D341Med (cell line): ENCODE results near the gene TAGLN3.
A peak's percentile ranks its signal among the peaks of the same experiment; 100 is the strongest.
"Not testable (repeated sequence)": the region's sequence is repeated elsewhere in the genome, so short reads cannot be mapped to it uniquely, and the experiment has no call there.

Experiments used
- DNase-seq: peaks from one replicate; pipeline ENCODE4 v3.0.0; 2012; ENCODE audit warnings: low spot score

The TAGLN3 gene

DNA sequence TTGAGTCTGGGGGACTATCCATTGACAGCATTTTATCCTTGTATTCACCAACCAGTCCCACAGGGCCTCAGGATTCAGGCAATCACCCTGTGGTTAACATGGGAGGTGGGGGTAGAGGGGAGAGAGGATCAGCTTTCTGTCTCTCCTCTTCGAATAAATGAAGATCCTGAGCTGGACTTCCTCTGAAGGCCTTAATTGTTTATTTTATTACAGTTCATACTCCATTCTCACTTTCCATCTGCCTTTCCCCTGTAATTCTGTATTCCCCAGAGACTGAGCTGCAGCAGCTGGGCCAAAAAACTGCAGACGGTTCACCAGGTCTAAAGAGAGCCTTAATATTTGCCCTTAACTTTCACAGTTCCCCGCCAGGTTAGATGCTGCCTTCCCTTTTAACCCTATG lies 11.9 kb downstream of the TAGLN3 start:
- DNase-seq = no peak

DNA sequence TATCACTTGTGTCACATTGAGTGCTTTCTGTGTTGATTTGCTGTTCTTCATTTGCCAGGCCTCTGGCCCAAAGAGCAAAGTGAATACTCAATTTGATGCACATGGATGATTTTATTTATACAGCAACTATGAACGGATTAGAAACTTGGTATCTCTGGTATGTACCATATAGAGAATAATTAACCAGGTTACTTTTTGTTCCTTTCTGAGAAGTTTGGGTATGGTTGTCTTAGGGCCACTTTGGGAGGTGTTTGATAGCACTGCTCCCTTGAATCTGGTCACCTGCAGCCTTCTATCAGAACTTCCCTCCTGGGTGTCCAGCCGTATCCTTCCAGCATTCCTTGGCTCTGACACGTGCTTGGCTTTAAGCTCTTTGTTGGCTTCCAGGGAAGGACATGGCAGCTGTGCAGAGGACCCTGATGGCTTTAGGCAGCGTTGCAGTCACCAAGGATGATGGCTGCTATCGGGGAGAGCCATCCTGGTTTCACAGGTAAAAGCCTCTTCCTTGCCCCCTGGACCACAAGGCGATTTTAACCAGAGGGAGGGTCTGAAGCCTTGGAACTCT lies 12.7 kb downstream of the TAGLN3 start:
- DNase-seq = no peak

DNA sequence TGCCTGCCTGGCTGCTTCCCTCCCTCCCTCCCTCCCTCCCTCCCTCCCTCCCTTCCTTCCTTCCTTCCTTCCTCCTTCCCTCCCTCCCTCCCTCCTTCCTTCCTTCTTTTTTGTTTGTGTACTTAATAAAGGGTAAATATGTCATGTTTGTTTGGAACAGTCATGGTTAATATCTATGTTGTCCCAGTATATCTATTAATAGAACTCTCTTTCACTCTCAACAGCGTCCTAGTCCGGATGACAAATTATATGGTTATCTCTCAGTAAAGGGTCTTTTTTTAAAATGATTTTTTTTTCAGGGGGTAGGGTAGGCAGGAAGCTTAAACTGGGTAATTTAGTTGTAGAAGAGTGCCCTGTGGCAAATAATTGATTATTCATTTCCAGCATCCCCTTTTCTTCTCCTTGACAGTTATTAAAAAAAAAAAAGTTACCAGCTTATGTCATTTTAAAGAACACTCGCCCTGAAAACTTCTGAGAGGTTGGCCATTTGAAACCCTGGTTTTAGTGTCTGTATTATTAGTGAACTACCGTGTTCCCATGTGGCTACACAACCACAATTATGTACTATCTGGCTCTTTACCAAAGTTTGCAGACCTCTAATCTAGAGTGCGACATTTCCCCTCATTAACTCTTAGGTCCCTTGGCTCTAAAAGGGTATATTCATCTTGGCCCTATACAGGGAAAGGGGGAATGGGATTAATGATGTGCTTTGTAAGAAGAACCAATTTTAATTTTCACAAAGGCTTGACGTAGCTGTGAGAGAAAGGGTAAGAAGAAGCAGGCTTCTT lies 13.7 kb downstream of the TAGLN3 start:
- no peak for DNase-seq

DNA sequence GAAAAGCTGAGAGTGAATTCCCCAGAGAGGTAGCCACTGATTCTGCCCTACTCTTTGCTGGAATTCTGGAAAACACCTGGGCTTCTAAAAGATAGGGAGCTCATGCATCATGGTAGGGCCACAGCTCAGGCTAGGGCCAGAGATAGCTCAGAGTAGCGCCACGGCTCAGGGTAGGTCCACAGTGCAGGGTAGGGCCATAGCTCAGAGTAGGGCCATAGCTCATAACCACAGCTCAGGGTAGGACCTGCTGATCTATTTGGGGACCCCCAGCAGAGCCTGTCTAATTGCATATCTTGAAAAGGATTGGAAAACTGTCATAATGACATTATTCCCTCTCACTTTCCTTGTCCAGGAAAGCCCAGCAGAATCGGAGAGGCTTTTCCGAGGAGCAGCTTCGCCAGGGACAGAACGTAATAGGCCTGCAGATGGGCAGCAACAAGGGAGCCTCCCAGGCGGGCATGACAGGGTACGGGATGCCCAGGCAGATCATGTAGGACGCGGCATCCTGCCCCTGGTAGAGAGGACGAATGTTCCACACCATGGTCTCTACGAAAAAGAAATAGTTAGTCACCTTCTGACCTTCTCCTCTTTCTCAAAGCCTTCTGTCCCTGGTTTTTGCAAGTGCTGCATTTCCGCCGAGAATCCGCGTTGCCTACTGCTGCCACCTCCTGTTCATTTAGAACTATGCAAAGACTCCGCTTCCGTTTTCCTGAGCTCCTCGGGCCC lies 14.5 kb downstream of the TAGLN3 start:
- peak; percentile 72 for DNase-seq

DNA sequence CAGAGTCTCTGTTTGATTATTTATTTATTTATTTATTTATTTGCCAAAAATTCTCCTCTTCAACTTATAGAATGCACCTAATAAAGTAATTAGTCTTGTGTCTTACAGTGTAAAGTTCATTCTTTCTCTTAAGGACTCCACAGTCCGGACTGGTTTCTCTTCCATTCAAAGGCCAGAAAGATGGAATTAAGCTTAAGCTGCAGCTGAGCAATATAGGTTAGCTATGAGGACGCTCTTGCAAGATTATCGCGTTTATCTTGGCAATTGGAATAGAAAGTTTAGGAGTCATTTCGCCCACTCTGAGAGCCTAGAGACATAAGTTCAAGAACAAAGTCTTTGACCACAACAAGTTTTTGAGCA lies 15.0 kb downstream of the TAGLN3 start:
- DNase-seq = no peak

DNA sequence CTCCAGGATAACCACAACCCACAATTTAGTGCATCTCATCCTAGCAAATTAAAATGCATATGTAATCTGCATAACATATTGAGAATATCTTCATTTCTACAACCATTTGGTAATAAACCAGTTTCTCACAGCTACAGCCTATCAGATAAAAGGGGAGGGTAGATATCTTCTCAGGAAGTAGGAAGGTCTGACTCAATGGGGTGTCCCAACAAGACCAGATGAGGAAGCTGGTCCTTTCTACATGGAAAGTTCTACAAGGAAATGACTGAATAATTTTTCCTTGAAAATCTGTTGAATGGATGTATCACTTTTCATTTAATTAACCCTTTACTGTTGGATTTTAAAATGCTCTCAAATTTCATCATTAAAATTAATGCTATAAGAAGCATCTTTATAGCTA lies 18.4 kb downstream of the TAGLN3 start:
- DNase-seq = no peak

DNA sequence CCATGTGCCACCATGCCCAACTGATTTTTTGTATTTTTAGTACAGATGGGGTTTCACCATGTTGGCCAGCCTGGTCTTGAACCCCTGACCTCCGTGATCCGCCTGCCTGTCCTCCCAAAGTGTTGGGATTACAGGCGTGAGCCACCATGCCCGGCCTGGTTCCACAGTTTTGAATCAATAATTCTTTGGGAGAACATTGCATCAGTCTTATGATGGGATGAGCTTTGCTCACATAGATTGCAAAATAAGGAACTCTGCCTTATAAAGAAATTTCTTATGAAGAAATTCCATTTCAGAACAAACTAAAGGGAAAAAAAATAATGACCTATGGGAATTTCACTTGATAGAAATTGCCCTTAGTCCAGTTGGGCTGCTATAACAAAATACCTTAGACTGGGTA lies 20.0 kb downstream of the TAGLN3 start:
- no peak for DNase-seq

DNA sequence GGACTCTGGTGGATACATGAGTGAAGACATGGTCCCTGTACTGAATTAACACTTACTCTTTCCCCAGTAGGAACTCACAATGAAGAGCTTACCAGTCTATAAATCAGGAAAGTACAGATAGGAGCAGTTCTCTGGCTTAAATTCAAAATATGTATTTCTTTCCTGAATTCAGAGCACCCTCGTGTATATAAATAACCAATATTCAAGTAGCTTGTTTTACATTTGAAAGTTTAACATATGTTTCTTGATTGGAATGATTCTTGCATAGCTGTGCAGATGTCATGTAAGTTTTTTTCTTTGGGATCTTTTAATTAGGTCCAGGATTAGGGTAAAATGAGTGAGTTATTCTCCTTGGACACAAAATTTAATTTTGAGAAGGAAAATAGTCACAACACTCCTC lies 21.0 kb downstream of the TAGLN3 start:
- no peak for DNase-seq

DNA sequence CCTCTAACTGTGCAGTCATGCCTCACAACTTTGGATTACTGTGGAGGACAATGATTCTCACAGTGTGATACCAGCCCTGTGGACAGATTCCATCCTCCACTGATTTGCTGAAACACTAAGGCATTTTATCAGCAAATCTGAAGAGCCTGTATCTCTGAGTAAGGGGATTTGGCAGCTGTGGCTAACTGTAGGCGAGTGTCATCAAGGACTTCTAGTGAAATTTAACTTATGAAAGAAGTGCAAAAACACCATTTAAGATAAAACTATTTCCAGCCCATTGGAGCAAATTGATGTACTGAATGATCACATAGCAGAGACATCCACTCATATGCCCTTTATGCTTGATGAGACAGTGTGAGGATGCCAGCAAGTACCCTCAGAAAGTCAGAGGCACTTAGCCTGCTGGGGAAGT lies 22.0 kb downstream of the TAGLN3 start:
- DNase-seq = no peak

DNA sequence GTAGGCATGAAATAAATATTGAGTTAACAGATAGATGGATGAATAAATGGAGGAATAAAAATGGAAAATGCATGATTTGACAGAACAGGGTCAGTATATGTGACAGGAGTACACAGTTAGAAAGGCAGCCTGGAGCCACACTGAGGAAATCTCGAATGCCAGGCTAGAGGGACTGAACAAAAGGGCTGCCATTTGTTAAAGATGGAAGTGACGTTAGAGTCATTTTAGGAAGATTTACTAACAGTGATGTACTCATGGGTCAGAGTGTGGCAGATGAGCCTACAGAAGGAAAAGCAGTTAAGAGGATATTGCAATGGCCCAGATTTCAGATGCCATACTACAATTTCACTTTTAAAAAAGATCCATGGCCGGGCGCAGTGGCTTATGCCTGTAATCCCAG lies 28.4 kb downstream of the TAGLN3 start:
- DNase-seq = no peak

DNA sequence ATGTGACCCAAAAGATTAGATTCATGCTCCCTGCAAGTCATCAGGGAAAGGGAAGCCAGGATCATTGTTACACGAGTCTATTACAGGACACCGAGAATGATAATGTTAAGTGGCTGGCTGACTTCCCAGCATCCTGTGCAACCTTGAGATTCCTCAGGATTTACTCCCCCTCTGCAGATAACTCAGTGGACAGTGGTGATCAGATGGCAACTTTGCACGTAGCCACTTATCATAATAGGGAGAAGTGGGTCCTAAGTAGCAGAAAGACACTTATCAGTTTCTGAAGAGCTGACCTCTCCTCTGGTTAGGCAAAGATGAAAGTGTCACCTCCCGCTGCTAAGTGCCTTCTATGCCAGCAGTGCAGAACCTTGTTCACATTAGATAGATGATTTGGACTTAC lies 29.1 kb downstream of the TAGLN3 start:
- no peak for DNase-seq

DNA sequence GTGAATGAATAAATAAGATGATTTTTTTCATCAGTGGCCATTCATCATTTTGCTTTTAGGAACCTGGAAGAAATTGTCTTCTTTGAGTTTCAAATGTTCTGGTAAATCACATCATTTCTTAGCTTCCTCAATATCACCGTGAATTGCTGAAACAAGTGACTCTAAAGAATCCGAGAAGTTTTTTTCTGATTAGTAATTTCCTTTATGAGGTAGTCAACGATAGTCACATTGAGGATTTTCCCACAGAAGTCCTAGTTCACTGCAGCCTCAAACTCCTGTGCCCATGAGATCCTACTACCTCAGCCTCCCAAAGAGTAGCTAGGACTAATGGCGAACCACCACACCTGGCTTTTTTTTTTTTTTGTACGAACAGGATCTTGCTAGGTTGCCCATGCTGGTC lies 32.2 kb downstream of the TAGLN3 start:
- no peak for DNase-seq

DNA sequence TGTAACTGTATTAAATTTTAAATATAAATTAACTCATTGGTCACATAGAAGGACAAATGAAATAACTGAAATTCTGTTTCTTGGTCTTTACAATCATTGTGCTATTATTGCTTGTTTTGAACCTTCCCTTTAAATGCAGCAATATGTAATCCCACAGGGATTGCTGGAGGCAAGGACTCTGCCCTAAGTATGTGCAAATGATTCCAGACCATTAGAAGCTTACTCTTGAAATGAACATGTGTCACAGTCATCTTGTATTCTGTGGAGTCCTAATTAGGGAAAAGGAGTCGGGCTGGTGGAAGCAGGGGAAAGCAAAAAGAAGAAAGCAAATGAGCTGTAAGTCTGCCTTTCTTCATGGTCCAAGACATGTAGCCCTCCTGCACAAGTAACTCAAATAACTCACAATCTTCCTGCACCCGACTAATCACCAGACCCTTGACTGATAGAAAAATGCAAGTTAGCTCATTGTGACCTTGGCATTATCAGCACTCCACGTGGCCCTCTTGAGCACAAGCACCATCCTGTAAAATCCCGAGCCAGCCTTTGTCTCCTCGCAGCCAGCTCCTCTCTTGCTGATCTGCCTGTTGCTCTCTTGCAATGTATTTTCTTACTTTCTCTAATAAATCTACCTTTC lies 33.5 kb downstream of the TAGLN3 start:
- no peak for DNase-seq

DNA sequence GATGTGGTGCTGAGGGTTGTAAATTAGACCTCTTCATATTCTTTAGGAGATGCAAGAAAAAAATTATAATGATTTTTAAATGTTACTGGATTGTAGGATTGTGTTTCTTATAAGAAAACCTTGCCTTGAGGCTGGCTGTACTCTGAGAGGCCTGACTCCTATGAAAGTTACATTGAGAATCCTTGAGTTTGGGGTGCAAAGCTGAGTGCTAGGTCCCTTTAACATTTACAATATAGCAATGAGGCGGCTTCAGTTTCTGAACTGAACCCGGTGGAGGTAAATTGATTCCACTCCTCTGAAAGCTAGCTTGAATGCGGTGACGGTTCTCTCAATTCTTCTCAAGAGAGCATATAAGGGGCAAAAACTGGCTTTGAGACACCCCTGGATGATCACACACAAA lies 35.7 kb downstream of the TAGLN3 start, which contains the start of gene TMPRSS7:
Gene TMPRSS7 (plus strand): TSS at position 301 of the 400 bp plus-strand sequence. CDS start 110 bp downstream, outside the sequence.
- DNase-seq = no peak

DNA sequence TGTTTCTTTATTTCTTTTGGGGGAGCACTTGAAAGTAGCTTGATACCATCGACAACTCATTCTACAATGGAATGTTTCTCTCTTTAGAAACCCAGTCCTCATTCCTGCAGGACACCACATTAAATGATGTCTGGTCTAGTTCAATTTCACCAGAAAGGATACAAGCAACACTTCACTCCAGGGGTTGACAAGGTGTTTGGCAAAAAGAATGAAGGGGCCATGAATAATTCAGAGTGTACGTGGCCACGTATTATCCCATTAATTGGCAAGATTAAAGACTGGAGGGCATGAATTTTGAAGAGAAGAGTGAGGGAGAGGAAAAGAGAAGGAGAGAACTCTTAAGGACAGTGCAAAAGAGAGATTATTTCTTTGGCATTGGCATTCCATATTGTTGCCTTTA lies 36.5 kb downstream of the TAGLN3 start:
- DNase-seq = no peak

DNA sequence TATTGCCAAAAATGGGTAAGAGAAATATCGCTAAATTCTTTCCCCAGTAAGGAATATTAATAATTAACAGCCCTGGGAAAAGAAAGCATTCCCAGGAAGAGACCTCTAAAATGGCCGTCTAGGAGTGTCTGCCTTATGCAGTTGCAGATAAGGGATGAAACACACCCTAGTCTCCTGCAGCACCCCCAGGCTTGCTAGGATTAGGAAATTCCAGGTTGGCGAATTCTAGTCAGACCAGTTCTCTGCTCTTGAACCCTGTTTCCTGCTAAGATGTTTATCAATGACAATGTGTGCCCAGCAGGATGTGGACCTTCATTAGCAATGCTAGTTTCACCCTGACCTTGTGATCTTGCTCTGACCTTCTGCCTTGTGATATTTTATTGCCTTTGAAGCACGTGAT lies 38.5 kb downstream of the TAGLN3 start:
- not testable (repeated sequence) for DNase-seq

DNA sequence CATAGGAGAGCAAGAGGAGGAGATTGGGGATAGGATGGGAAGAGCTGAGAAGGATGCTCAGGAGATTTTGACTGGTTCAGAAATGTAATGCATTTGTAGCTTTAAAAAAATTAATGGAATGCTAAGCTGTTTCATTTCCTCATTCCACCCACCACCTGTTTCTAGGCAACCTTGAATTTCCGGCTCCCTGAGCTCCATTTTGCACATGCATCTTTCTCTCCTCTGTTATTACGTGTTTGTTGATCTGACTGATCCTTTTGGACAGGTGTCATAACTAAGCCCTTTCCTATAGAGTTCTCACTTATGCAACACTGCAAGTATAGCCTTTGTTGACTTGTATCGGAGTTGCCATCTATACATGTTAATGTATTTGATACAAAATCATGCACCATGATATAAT lies 40.1 kb downstream of the TAGLN3 start:
- DNase-seq = no peak

DNA sequence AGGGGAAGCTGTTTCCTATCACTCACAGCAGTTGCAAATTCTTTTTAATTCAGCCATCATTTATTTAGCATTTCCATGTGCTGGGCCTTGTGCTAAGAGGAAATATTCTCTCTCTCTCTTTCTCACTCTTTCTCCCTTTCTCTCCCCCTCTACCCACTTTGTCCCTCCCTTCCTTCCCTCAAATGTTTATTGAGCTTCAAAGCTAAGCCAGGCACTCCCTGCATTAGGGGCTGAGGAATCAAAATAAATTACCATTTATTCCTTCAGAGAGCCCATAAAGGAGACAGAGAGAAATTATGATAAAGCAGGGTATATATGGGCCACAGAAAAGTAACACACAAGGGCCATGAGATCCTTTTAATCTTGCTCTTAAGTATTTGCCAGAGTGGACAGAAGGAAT lies 42.6 kb downstream of the TAGLN3 start:
- DNase-seq = no peak

DNA sequence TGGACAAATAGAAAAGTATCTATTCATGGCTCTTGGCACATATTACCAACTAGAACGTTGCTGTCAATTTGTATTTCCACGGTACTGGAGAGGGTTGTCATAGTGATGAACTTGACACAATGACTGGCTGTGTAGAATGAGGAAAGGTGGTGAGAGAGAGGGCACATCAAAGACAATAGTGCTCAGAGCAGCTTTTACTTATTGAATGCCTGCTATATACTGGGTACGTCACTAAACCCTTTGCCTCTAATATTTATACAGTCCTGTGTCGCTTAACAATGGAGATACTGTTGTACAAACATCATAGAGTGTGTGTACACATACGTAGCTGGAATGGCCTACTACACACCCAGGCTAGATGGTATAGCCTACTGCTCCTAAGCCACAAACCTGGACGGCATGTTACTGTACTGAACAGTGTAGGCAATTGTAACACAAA lies 44.1 kb downstream of the TAGLN3 start:
- DNase-seq = no peak

DNA sequence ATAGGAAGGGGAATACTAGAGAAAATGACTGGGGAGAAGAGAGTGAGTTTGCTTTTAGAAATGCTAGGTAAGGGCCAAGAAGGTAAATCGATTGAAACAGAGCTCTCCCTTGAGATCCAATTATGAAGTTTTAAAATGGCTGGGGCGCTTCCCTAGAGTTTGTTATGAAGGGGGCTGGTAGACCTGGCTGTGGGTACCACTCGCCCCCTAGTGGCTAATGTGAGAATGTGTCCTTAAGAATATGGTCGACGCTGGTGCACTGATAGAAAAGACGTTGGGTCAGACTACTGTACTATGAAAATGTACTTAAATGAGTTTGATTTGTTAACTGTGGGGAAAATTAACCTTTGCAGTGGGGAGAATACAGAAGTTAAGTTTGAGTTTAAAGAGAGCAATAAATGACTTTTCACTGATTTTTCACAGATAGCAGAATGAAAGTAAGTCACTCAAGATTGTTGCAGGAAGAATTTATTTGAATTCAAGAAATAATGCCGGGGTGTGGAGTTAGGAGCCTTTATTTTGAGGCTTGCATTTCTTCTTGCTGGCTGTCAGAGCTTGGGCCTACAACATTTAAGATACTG lies 45.0 kb downstream of the TAGLN3 start:
- peak; percentile 80 for DNase-seq

DNA sequence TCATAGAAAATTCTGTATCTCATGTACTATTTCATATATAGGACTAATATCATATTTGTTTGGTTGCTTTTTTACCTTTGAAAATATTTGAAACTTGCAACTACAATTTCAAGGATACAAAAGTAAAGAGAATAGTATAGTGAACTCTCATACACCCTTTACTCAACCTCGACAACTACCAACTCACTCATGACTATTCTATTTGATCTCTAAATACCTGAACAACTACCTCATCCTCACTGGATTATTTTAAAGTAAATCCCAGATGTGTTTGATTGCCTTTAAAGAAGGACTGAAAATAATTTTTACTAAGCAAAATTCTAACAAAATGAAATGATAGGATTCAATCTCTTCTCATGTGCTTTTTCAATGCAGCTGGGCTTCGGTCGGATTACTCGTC lies 47.9 kb downstream of the TAGLN3 start:
- DNase-seq = no peak

DNA sequence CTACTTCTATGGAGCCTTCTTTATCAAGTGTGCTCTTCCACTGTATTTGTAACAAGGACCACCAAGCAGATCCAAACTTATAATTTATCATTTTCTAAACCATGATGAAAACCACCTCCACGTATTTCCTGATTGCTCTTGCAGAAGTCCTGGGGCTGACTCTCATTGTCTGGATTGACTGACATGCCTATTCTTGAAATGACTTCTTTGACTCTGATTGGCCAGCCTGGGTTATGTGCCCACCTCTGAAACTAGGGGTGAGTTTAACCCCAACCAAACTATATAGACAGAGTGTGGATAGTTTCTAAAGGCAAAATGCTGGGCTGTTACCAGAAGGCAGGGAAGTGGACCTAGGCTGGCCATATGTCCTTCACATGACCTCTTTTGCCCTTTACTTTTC lies 48.5 kb downstream of the TAGLN3 start:
- no peak for DNase-seq
